Caco-2 (cell line): ENCODE measurements around the gene AGR2. TPM values are rescaled to one million over a fixed set of nuclear protein-coding genes. Genes with fewer than 3 reads are reported as not detected.

Source experiments
- BruUV-seq: library from RNA; stranded (reverse); fragments of 400-500 nt; replicated peaks from 2 replicates; lab custom pipeline; 2021; lab: Mats Ljungman, UMichigan
- CTCF ChIA-PET: fragments of 300-600 bp; sonication (Branson Sonifier 250); formaldehyde crosslinking; loops from one replicate; lab custom pipeline; 2022; ENCODE audit warnings: antibody characterized with exemption; lab: Charles Lee
- POLR2A ChIA-PET: fragments of 300-600 bp; sonication (Branson Sonifier 250); formaldehyde crosslinking; loops from one replicate; lab custom pipeline; 2022; ENCODE audit warnings: antibody characterized with exemption; lab: Charles Lee
- DNase-seq, 2 experiments: peaks; one replicate each; pipeline versions ENCODE4 v3.0.0 to v3.0.0-alpha.2; 2020 to 2022
- H3K27me3 ChIP-seq: replicated peaks from 2 replicates; pipeline ENCODE4 v1.6.0; 2011; ENCODE audit warnings: low read length; ENCODE audit not compliant: control insufficient read depth, insufficient read depth
- H3K36me3 ChIP-seq: 2 replicates; pipeline ENCODE4 v1.5.1; 2011; ENCODE audit warnings: low read length; ENCODE audit not compliant: control insufficient read depth, insufficient read depth
- H3K4me1 ChIP-seq: fragments of 250-450 bp; sonication (Bioruptor Pico); 2 replicates; pipeline ENCODE4 v1.5.1; 2020; ENCODE audit warnings: mild to moderate bottlenecking
- H3K4me3 ChIP-seq: 2 replicates; pipeline ENCODE4 v1.5.1; 2011; ENCODE audit warnings: low read depth, mild to moderate bottlenecking, control low read depth, low read length
- H3K9me3 ChIP-seq: fragments of 250-450 bp; sonication (Bioruptor Pico); 2 replicates; pipeline ENCODE4 v1.5.1; 2020; ENCODE audit warnings: mild to moderate bottlenecking, moderate library complexity
- H3K27ac Mint-ChIP-seq: one replicate; pipeline ENCODE4 v1.8.0; 2022; ENCODE audit warnings: mixed read lengths; ENCODE audit not compliant: unreplicated experiment
- H3K27me3 Mint-ChIP-seq: one replicate; pipeline ENCODE4 v1.8.0; 2022; ENCODE audit warnings: mixed read lengths; ENCODE audit not compliant: insufficient read depth, unreplicated experiment
- H3K36me3 Mint-ChIP-seq: one replicate; pipeline ENCODE4 v1.8.0; 2022; ENCODE audit warnings: mild to moderate bottlenecking, mixed read lengths; ENCODE audit not compliant: insufficient read depth, unreplicated experiment
- H3K4me1 Mint-ChIP-seq: one replicate; pipeline ENCODE4 v1.8.0; 2022; ENCODE audit warnings: low read depth, mixed read lengths; ENCODE audit not compliant: unreplicated experiment
- H3K4me3 Mint-ChIP-seq: one replicate; pipeline ENCODE4 v1.8.0; 2022; ENCODE audit warnings: mild to moderate bottlenecking, moderate library complexity, mixed read lengths; ENCODE audit not compliant: unreplicated experiment
- H3K9me3 Mint-ChIP-seq: one replicate; pipeline ENCODE4 v1.8.0; 2022; ENCODE audit warnings: mixed read lengths; ENCODE audit not compliant: unreplicated experiment
- CTCF ChIP-seq, 2 experiments: fragments of 200-600 bp in 1 of 2; IDR thresholded peaks; 1 replicate in 1 of 2; 2 replicates in 1 of 2; pipeline versions ENCODE4 v1.5.1 to v1.8.0; 2011 to 2022; ENCODE audit warnings: antibody characterized with exemption in 1 of 2, control low read depth in 1 of 2, inconsistent platforms in 1 of 2, low read depth in 1 of 2, low read length in 1 of 2, mild to moderate bottlenecking in 1 of 2, moderate library complexity in 1 of 2; ENCODE audit not compliant: insufficient read depth in 1 of 2, severe bottlenecking in 1 of 2, unreplicated experiment in 1 of 2
- intact Hi-C: fragments of 100-400 bp; cut with micrococcal nuclease; formaldehyde crosslinking; loops from one replicate; pipeline ENCODE4 v1.10.0; 2022; ENCODE audit not compliant: unreplicated experiment
- total RNA-seq: library from RNA; stranded (reverse); gene quantifications from 2 replicates; pipeline ENCODE4 v1.2.3, GENCODE V29; 2022

The AGR2 gene
- total RNA-seq, 1 experiment from 2014 or later: 343 TPM

DNA sequence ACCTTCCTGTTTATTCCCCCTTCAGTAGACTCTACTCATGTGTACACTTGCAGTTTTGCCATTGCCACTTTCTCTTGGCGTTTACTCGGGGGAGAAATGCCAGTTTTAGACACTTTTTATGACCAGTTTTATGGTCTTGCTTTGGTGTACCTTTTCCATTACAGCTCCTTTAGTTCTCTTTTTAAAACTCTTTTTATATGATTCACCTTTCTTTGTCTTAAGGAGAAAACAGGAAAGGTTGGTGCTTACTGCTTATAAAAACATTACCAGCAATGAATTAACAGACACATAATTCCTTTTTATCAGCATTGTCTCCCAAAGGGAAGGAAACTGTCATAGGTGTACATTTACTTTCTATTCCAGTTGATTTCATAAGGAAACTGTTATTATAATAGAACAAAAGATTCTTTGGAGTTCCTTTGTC lies 39.4 kb downstream of the AGR2 start:
- intact Hi-C loops: no loop called here
- H3K27me3 Mint-ChIP-seq: no peaks in the 10 kb centered on the region
- H3K4me1 Mint-ChIP-seq: peaks cover 52% of the 10 kb centered on the region
- Histone ChIP-seq H3K9me3 (no peaks in the 10 kb centered on the region), H3K4me1 (peaks cover 76% of the 10 kb centered on the region), H3K36me3 (no peaks in the 10 kb centered on the region), H3K4me3 (no peak overlapping the region), H3K27me3 (no peaks in the 10 kb centered on the region)
- BruUV-seq: no TSS peak
- DNase-seq: no peak
- H3K4me3 Mint-ChIP-seq: no peak overlapping the region
- TF ChIP-seq CTCF (IDR thresholded peaks at IDR 0.05; ENCODE audit: insufficient read depth in 1 of 2, low read depth in 1 of 2, low read length in 1 of 2, severe bottlenecking in 1 of 2, unreplicated experiment in 1 of 2): no peak
- ChIA-PET POLR2A (no interaction called here), CTCF (no interaction called here)
- H3K36me3 Mint-ChIP-seq: peaks cover 44% of the 10 kb centered on the region
- peaks cover 10% of the 10 kb centered on the region for H3K9me3 Mint-ChIP-seq
- H3K27ac Mint-ChIP-seq: no peak overlapping the region

DNA sequence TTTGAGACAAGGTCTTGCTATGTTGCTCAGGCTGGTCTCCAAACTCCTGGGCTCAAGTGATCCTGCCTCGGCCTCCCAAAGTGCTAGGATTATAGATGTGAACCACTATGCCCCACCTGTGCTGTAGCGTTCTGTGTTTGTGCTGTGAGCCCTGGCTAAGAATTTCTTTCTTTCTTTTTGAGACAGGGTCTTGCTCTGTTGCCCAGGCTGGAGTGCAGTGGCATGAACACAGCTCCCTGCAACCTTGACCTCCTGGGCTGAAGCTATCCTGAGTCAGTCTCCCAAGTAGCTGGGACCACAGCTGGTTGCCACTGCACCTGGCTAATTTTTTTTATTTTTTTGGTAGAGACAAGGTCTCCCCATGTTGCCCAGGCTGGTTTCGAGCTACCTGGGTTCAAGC lies 39.9 kb downstream of the AGR2 start:
- DNase-seq: no peak
- no peak overlapping the region for H3K27ac Mint-ChIP-seq
- H3K36me3 Mint-ChIP-seq: peaks cover 48% of the 10 kb centered on the region
- peaks cover 53% of the 10 kb centered on the region for H3K4me1 Mint-ChIP-seq
- intact Hi-C loops: no loop called here
- H3K9me3 Mint-ChIP-seq: peaks cover 10% of the 10 kb centered on the region
- Histone ChIP-seq H3K27me3 (no peaks in the 10 kb centered on the region), H3K9me3 (no peaks in the 10 kb centered on the region), H3K4me1 (peaks cover 75% of the 10 kb centered on the region), H3K36me3 (no peaks in the 10 kb centered on the region), H3K4me3 (no peak overlapping the region)
- TF ChIP-seq CTCF (IDR thresholded peaks at IDR 0.05; ENCODE audit: insufficient read depth in 1 of 2, low read depth in 1 of 2, low read length in 1 of 2, severe bottlenecking in 1 of 2, unreplicated experiment in 1 of 2): no peak
- H3K4me3 Mint-ChIP-seq: no peak overlapping the region
- ChIA-PET CTCF (no interaction called here), POLR2A (no interaction called here)
- no TSS peak for BruUV-seq
- H3K27me3 Mint-ChIP-seq: no peaks in the 10 kb centered on the region

DNA sequence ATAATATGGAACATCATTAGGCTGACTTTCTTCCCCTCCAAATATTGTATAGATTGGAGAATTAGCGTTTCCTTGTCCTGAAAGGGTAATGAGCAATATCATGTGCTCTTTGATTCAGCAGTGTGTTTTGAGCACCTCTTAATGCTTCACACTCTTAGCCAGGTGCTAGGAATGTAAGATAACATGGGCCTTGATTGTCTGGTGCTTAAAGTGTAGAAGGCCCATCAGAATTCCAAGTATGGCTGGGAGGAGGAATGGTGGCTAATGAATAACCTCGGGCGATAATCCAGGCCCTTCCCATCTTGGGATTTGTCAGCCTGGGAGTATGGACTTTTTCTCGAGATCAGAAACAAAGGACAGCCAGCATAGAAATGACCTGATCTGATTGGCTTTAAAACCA lies 42.6 kb downstream of the AGR2 start:
- Mint-ChIP-seq H3K9me3 (peaks cover 10% of the 10 kb centered on the region), H3K27ac (peak overlapping the region; percentile 52), H3K36me3 (peaks cover 54% of the 10 kb centered on the region), H3K4me3 (peak overlapping the region; percentile 57), H3K27me3 (no peaks in the 10 kb centered on the region), H3K4me1 (peaks cover 56% of the 10 kb centered on the region)
- Histone ChIP-seq H3K4me3 (no peak overlapping the region), H3K27me3 (no peaks in the 10 kb centered on the region), H3K4me1 (peaks cover 63% of the 10 kb centered on the region), H3K9me3 (no peaks in the 10 kb centered on the region), H3K36me3 (no peaks in the 10 kb centered on the region; the same call in 1 of the 2 replicates)
- ChIA-PET POLR2A (no interaction called here), CTCF (no interaction called here)
- BruUV-seq: no TSS peak
- intact Hi-C loops: loop anchor here (1.0 kb wide), 3 partner anchors 8 to 43 kb away; partner anchors contain the start of gene TSPAN13
- peak; percentile 83 to 89 for DNase-seq
- no peak for TF ChIP-seq CTCF (IDR thresholded peaks at IDR 0.05; ENCODE audit: insufficient read depth in 1 of 2, low read depth in 1 of 2, low read length in 1 of 2, severe bottlenecking in 1 of 2, unreplicated experiment in 1 of 2)
